ENCODE results near the gene ZNF217. TPM values are rescaled to one million over a fixed set of nuclear protein-coding genes. Genes with fewer than 3 reads are reported as not detected.
"Not testable (repeated sequence)": the region's sequence is repeated elsewhere in the genome, so short reads cannot be mapped to it uniquely, and the experiment has no call there.

The ZNF217 gene
- total RNA-seq, 1 experiment from 2014 or later: 210 TPM

DNA sequence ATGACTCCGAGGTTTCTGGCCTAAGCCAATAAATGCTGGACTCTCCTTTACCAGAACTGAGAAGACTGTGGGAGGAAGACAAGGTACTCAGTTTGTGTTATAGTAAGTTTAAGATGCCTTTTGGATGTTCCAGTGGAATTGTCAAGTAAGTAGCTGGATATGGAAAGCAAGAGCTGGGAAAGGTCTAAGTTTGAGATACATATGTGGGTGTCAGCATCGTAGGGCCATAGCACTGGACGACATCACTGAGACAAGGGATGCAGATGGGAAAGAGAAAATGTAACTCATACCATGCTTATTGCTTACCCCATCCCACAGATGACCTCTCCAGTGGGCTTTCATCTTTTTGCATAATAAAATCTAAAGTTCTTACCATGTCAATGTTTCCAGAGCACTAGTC, 45.5 kb upstream of the ZNF217 start:
- H3K4me1 ChIP-seq (ENCODE audit: control insufficient read depth, insufficient read depth, low read length): peaks cover 32% of the 10 kb centered on the region
- no TSS peak for BruUV-seq (replicated peaks)
- CTCF ChIA-PET: no interaction called here
- no peak for TF ChIP-seq TCF7L2 (IDR thresholded peaks at IDR 0.05; ENCODE audit: low read depth, low read length)
- TF ChIP-seq POLR2AphosphoS5 (IDR thresholded peaks at IDR 0.05; ENCODE audit: low read depth, low read length): no peak
- TF ChIP-seq, protein P1, sequence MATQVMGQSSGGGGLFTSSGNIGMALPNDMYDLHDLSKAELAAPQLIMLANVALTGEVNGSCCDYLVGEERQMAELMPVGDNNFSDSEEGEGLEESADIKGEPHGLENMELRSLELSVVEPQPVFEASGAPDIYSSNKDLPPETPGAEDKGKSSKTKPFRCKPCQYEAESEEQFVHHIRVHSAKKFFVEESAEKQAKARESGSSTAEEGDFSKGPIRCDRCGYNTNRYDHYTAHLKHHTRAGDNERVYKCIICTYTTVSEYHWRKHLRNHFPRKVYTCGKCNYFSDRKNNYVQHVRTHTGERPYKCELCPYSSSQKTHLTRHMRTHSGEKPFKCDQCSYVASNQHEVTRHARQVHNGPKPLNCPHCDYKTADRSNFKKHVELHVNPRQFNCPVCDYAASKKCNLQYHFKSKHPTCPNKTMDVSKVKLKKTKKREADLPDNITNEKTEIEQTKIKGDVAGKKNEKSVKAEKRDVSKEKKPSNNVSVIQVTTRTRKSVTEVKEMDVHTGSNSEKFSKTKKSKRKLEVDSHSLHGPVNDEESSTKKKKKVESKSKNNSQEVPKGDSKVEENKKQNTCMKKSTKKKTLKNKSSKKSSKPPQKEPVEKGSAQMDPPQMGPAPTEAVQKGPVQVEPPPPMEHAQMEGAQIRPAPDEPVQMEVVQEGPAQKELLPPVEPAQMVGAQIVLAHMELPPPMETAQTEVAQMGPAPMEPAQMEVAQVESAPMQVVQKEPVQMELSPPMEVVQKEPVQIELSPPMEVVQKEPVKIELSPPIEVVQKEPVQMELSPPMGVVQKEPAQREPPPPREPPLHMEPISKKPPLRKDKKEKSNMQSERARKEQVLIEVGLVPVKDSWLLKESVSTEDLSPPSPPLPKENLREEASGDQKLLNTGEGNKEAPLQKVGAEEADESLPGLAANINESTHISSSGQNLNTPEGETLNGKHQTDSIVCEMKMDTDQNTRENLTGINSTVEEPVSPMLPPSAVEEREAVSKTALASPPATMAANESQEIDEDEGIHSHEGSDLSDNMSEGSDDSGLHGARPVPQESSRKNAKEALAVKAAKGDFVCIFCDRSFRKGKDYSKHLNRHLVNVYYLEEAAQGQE (IDR thresholded peaks at IDR 0.05; ENCODE audit: insufficient read depth in 1 of 2, low read depth in 2 of 2, low read length in 1 of 2): no peak
- TF ChIP-seq, protein P2, sequence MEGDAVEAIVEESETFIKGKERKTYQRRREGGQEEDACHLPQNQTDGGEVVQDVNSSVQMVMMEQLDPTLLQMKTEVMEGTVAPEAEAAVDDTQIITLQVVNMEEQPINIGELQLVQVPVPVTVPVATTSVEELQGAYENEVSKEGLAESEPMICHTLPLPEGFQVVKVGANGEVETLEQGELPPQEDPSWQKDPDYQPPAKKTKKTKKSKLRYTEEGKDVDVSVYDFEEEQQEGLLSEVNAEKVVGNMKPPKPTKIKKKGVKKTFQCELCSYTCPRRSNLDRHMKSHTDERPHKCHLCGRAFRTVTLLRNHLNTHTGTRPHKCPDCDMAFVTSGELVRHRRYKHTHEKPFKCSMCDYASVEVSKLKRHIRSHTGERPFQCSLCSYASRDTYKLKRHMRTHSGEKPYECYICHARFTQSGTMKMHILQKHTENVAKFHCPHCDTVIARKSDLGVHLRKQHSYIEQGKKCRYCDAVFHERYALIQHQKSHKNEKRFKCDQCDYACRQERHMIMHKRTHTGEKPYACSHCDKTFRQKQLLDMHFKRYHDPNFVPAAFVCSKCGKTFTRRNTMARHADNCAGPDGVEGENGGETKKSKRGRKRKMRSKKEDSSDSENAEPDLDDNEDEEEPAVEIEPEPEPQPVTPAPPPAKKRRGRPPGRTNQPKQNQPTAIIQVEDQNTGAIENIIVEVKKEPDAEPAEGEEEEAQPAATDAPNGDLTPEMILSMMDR (IDR thresholded peaks at IDR 0.05): no peak
- no peak for TF ChIP-seq SIN3A (IDR thresholded peaks at IDR 0.05; ENCODE audit: borderline replicate concordance, insufficient read depth, low read depth, low read length)
- in situ Hi-C loops (cut with HindIII; ENCODE audit: low pct_unique_long_range_greater_than_20kb, low sequenced_read_pairs) (no loop called here), intact Hi-C loops (cut with micrococcal nuclease; ENCODE audit: unreplicated experiment) (no loop called here)
- ATAC-seq (no peak), DNase-seq (ENCODE audit: low read depth, low spot score) (no peak)
- peak overlapping the region; percentile 83 for H3K27ac ChIP-seq (ENCODE audit: low read length)
- H3K9me3 ChIP-seq (ENCODE audit: control insufficient read depth, insufficient read depth, low read depth, low read length): no peaks in the 10 kb centered on the region
- H3K27me3 ChIP-seq (ENCODE audit: control insufficient read depth, insufficient read depth, low read length): no peaks in the 10 kb centered on the region
- H3K36me3 ChIP-seq (ENCODE audit: control insufficient read depth, insufficient read depth, low read length): no peaks in the 10 kb centered on the region
- POLR2A ChIA-PET: interaction anchor here (1.2 kb wide), 1 partner anchor 45 kb away, joined by 3 read pairs; the partner anchor contains the start of gene ZNF217
- H3K4me3 ChIP-seq (ENCODE audit: low read depth in 2 of 2, low read length in 2 of 2): no peak overlapping the region

GRCh38 chr20:53637310-53637709, 43.7 kb upstream of the ZNF217 start:
- intact Hi-C loops (cut with micrococcal nuclease; ENCODE audit: unreplicated experiment); POLR2A ChIA-PET; H3K4me3 ChIP-seq (ENCODE audit: low read depth in 2 of 2, low read length in 2 of 2); H3K9me3 ChIP-seq (ENCODE audit: control insufficient read depth, insufficient read depth, low read depth, low read length); DNase-seq (ENCODE audit: low read depth, low spot score); in situ Hi-C loops (cut with HindIII; ENCODE audit: low pct_unique_long_range_greater_than_20kb, low sequenced_read_pairs); H3K27me3 ChIP-seq (ENCODE audit: control insufficient read depth, insufficient read depth, low read length); H3K36me3 ChIP-seq (ENCODE audit: control insufficient read depth, insufficient read depth, low read length); ATAC-seq; CTCF ChIA-PET; BruUV-seq (replicated peaks): not testable (repeated sequence)
- H3K27ac ChIP-seq (ENCODE audit: low read length): peak overlapping the region; percentile 83; the same call in 1 of the 2 replicates
- H3K4me1 ChIP-seq (ENCODE audit: control insufficient read depth, insufficient read depth, low read length): peaks cover 16% of the 10 kb centered on the region

DNA sequence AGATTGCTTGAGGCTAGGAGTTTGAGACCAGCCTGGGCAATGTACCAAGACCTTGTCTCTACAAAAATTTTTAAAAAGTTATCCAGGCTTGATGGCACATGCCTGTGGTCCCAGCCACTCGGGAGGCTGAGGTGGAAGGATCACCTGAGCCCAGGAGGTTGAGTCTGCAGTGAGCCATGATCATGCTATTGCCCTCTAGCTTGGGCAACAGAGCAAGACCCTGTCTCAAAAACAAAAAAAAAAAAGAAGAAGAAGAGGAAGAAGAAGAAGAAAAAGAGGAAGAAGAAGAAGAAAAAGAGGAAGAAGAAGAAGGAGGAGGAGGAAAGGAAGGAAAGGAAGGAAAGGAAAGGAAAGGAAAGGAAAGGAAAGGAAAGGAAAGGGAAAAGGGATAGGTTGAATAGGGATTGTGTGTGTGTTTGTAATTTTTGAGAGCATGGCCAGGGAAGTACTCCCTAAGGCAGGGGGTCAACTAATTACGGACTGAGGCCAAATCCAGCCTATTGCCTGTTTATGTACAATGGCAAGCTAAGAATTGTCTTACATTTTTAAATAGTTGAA, 43.0 kb upstream of the ZNF217 start:
- H3K4me3 ChIP-seq (ENCODE audit: low read depth in 2 of 2, low read length in 2 of 2): no peak overlapping the region
- CTCF ChIA-PET: no interaction called here
- no peaks in the 10 kb centered on the region for H3K9me3 ChIP-seq (ENCODE audit: control insufficient read depth, insufficient read depth, low read depth, low read length)
- DNase-seq (ENCODE audit: low read depth, low spot score): no peak
- in situ Hi-C loops (cut with HindIII; ENCODE audit: low pct_unique_long_range_greater_than_20kb, low sequenced_read_pairs) (no loop called here), intact Hi-C loops (cut with micrococcal nuclease; ENCODE audit: unreplicated experiment) (no loop called here)
- ATAC-seq: no peak
- H3K4me1 ChIP-seq (ENCODE audit: control insufficient read depth, insufficient read depth, low read length): peaks cover 12% of the 10 kb centered on the region
- no peaks in the 10 kb centered on the region for H3K36me3 ChIP-seq (ENCODE audit: control insufficient read depth, insufficient read depth, low read length)
- POLR2A ChIA-PET: no interaction called here
- no peaks in the 10 kb centered on the region for H3K27me3 ChIP-seq (ENCODE audit: control insufficient read depth, insufficient read depth, low read length)
- TF ChIP-seq, protein P2 (IDR thresholded peaks at IDR 0.05): no peak
- TF ChIP-seq, protein P1 (IDR thresholded peaks at IDR 0.05; ENCODE audit: insufficient read depth in 1 of 2, low read depth in 2 of 2, low read length in 1 of 2): no peak
- TF ChIP-seq TCF7L2 (IDR thresholded peaks at IDR 0.05; ENCODE audit: low read depth, low read length): no peak
- TF ChIP-seq POLR2AphosphoS5 (IDR thresholded peaks at IDR 0.05; ENCODE audit: low read depth, low read length): no peak
- TF ChIP-seq SIN3A (IDR thresholded peaks at IDR 0.05; ENCODE audit: borderline replicate concordance, insufficient read depth, low read depth, low read length): no peak
- H3K27ac ChIP-seq (ENCODE audit: low read length): peak overlapping the region; percentile 57
- BruUV-seq (replicated peaks): no TSS peak
